Calu3 (cell line): ENCODE measurements around the gene SPOCD1. TPM values are rescaled to one million over a fixed set of nuclear protein-coding genes. Genes with fewer than 3 reads are reported as not detected.
"Not testable (repeated sequence)": the region's sequence is repeated elsewhere in the genome, so short reads cannot be mapped to it uniquely, and the experiment has no call there.

Experiments
- BruUV-seq: library from RNA; stranded (reverse); fragments of 400-500 nt; replicated peaks from 2 replicates; lab custom pipeline; 2021; lab: Mats Ljungman, UMichigan
- CTCF ChIA-PET: fragments of 300-600 bp; sonication (Branson Sonifier 250); formaldehyde crosslinking; loops from one replicate; lab custom pipeline; 2022; ENCODE audit warnings: antibody characterized with exemption; lab: Charles Lee
- DNase-seq: peaks from one replicate; pipeline ENCODE4 v3.0.0; 2022
- H3K27ac Mint-ChIP-seq: one replicate; pipeline ENCODE4 v1.8.0; 2022; ENCODE audit warnings: mixed read lengths; ENCODE audit not compliant: unreplicated experiment
- H3K27me3 Mint-ChIP-seq: one replicate; pipeline ENCODE4 v1.8.0; 2022; ENCODE audit warnings: mixed read lengths; ENCODE audit not compliant: unreplicated experiment
- H3K36me3 Mint-ChIP-seq: one replicate; pipeline ENCODE4 v1.8.0; 2022; ENCODE audit warnings: mild to moderate bottlenecking, moderate library complexity, mixed read lengths; ENCODE audit not compliant: insufficient read depth, unreplicated experiment
- H3K4me1 Mint-ChIP-seq: one replicate; pipeline ENCODE4 v1.8.0; 2022; ENCODE audit warnings: mild to moderate bottlenecking, low read depth, mixed read lengths; ENCODE audit not compliant: unreplicated experiment
- H3K4me3 Mint-ChIP-seq: one replicate; pipeline ENCODE4 v1.8.0; 2022; ENCODE audit warnings: mild to moderate bottlenecking, low read depth, moderate library complexity, mixed read lengths; ENCODE audit not compliant: unreplicated experiment
- H3K9me3 Mint-ChIP-seq: one replicate; pipeline ENCODE4 v1.8.0; 2022; ENCODE audit warnings: low read depth, mixed read lengths; ENCODE audit not compliant: unreplicated experiment
- intact Hi-C: fragments of 100-400 bp; cut with micrococcal nuclease; formaldehyde crosslinking; loops from one replicate; pipeline ENCODE4 v1.10.0; 2022; ENCODE audit not compliant: unreplicated experiment
- total RNA-seq: library from RNA; stranded (reverse); gene quantifications from 2 replicates; pipeline ENCODE4 v1.2.3, GENCODE V29; 2022
- TF ChIP-seq, protein P1 (sequence below): fragments of 200-600 bp; IDR thresholded peaks from one replicate; pipeline ENCODE4 v1.8.0; 2022; ENCODE audit warnings: antibody characterized with exemption; ENCODE audit not compliant: unreplicated experiment

Gene SPOCD1
- total RNA-seq, 1 experiment from 2014 or later = 6.3 TPM

- Mint-ChIP-seq H3K27me3 (peaks cover 10% of the 10 kb centered on the region), H3K27ac (no peak overlapping the region), H3K9me3 (no peaks in the 10 kb centered on the region), H3K36me3 (no peaks in the 10 kb centered on the region), H3K4me3 (no peak overlapping the region), H3K4me1 (no peaks in the 10 kb centered on the region)
- CTCF ChIA-PET = no interaction called here
- intact Hi-C loops = no loop called here
- no peak for DNase-seq
- BruUV-seq = no TSS peak
- TF ChIP-seq, protein P1, sequence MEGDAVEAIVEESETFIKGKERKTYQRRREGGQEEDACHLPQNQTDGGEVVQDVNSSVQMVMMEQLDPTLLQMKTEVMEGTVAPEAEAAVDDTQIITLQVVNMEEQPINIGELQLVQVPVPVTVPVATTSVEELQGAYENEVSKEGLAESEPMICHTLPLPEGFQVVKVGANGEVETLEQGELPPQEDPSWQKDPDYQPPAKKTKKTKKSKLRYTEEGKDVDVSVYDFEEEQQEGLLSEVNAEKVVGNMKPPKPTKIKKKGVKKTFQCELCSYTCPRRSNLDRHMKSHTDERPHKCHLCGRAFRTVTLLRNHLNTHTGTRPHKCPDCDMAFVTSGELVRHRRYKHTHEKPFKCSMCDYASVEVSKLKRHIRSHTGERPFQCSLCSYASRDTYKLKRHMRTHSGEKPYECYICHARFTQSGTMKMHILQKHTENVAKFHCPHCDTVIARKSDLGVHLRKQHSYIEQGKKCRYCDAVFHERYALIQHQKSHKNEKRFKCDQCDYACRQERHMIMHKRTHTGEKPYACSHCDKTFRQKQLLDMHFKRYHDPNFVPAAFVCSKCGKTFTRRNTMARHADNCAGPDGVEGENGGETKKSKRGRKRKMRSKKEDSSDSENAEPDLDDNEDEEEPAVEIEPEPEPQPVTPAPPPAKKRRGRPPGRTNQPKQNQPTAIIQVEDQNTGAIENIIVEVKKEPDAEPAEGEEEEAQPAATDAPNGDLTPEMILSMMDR = no peak
Measured at GRCh38 chr1:31823780-31824179, 8.0 kb upstream of the SPOCD1 start.

- no peak for DNase-seq
- CTCF ChIA-PET = interaction anchor here (0.5 to 0.7 kb wide), 2 partner anchors 15 to 133 kb away, joined by 4 read pairs; no protein-coding TSS in a partner anchor
- intact Hi-C loops = no loop called here
- no TSS peak for BruUV-seq
- Mint-ChIP-seq H3K27me3 (peaks cover under 1% of the 10 kb centered on the region), H3K36me3 (no peaks in the 10 kb centered on the region), H3K9me3 (no peaks in the 10 kb centered on the region), H3K27ac (no peak overlapping the region), H3K4me1 (no peaks in the 10 kb centered on the region), H3K4me3 (no peak overlapping the region)
- TF ChIP-seq, protein P1 = no peak
Measured at GRCh38 chr1:31822766-31823165, 6.9 kb upstream of the SPOCD1 start.

- H3K4me3 Mint-ChIP-seq, H3K27me3 Mint-ChIP-seq, BruUV-seq, H3K36me3 Mint-ChIP-seq, intact Hi-C loops, H3K9me3 Mint-ChIP-seq, DNase-seq, H3K4me1 Mint-ChIP-seq, CTCF ChIA-PET, H3K27ac Mint-ChIP-seq: not testable (repeated sequence)
Measured at GRCh38 chr1:31820196-31820595, 4.4 kb upstream of the SPOCD1 start.

GRCh38 chr1:31818206-31818605, 2.4 kb upstream of the SPOCD1 start:
- H3K27me3 Mint-ChIP-seq = no peaks in the 10 kb centered on the region
- intact Hi-C loops = no loop called here
- peaks cover 8% of the 10 kb centered on the region for H3K4me1 Mint-ChIP-seq
- no peak for DNase-seq
- BruUV-seq = no TSS peak
- CTCF ChIA-PET = no interaction called here
- no peak overlapping the region for H3K4me3 Mint-ChIP-seq
- H3K27ac Mint-ChIP-seq = no peak overlapping the region
- H3K36me3 Mint-ChIP-seq = peaks cover 9% of the 10 kb centered on the region
- TF ChIP-seq, protein P1 = no peak
- no peaks in the 10 kb centered on the region for H3K9me3 Mint-ChIP-seq

DNA sequence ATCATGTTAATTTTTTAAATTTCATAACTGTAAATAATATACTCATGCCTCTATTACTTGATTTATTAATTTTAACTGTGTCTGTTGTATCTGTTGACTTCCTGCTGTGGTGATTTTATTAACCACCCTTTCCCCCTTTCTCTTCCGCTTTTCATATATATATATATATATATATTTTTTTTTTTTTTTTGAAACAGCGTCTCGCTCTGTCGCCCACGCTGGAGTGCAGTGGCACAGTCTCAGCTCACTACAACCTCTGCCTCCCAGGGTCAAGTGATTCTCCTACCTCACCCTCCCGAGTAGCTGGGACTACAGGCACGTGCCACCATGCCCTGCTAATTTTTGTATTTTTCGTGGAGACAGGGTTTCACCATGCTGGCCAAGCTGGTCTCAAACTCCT, 1.1 kb upstream of the SPOCD1 start:
- intact Hi-C loops = loop anchor here (1.0 kb wide), 1 partner anchor 147 kb away; no protein-coding TSS in a partner anchor
- H3K36me3 Mint-ChIP-seq, H3K4me1 Mint-ChIP-seq, H3K27ac Mint-ChIP-seq, H3K4me3 Mint-ChIP-seq, BruUV-seq, DNase-seq, H3K27me3 Mint-ChIP-seq, H3K9me3 Mint-ChIP-seq: not testable (repeated sequence)
- CTCF ChIA-PET = interaction anchor here (2.6 kb wide), 1 partner anchor 147 kb away, joined by 28 read pairs; no protein-coding TSS in a partner anchor

DNA sequence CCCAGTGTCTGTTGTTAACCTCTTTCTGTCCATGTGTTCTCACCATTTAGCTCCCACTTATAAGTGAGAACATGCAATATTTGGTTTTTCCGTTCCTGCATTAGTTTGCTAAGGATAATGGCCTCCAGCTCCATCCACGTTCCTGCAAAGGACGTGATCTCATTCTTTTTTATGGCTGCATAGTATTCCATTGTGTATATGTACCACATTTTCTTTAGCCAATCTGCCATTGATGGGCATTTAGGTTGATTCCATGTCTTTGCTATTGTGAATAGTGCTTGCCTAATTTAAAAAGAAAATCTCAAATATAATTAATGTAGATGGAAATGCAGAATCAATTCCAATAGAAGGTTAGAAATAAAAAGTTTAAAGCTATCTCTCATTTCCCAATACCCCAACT, 679 bp upstream of the SPOCD1 start:
- not testable (repeated sequence) for H3K4me1 Mint-ChIP-seq, H3K9me3 Mint-ChIP-seq, BruUV-seq, H3K36me3 Mint-ChIP-seq, H3K4me3 Mint-ChIP-seq, H3K27ac Mint-ChIP-seq, DNase-seq, H3K27me3 Mint-ChIP-seq
- CTCF ChIA-PET = interaction anchor here (1.8 to 2.6 kb wide), 2 partner anchors 140 to 148 kb away, joined by 6 to 28 read pairs; no protein-coding TSS in a partner anchor
- intact Hi-C loops = loop anchor here (1.0 kb wide), 1 partner anchor 148 kb away; no protein-coding TSS in a partner anchor
